Motor neuron (in vitro differentiated cells): ENCODE results near the gene UFC1. TPM values are rescaled to one million over a fixed set of nuclear protein-coding genes. Genes with fewer than 3 reads are reported as not detected.
A peak's percentile ranks its signal among the peaks of the same experiment; 100 is the strongest.

Source experiments
- ATAC-seq, 8 experiments: fragments of 200-7000 bp; cut with Tn5 transposase; replicated peaks in 6 of 8; 2 replicates each; pipeline ENCODE4 v1.8.0; 2021; ENCODE audit warnings: mild to moderate bottlenecking in 8 of 8, moderate library complexity in 8 of 8
- H3K27ac ChIP-seq, 2 donors: fragments of 250-450 bp; sonication (Bioruptor Pico); 2 replicates each; pipeline ENCODE4 v1.9.0; 2021; ENCODE audit warnings: antibody characterized with exemption in 2 of 2, mild to moderate bottlenecking in 2 of 2, moderate library complexity in 1 of 2
- H3K4me1 ChIP-seq, 2 donors: fragments of 250-450 bp; sonication (Bioruptor Pico); replicated peaks in 1 of 2; 2 replicates each; pipeline ENCODE4 v1.6.1; 2021; ENCODE audit warnings: antibody characterized with exemption in 2 of 2, mild to moderate bottlenecking in 2 of 2, moderate library complexity in 1 of 2
- H3K4me3 ChIP-seq, 5 donors: fragments of 250-450 bp; sonication (Bioruptor Pico); 2 replicates each; pipeline ENCODE4 v1.9.0; 2021; ENCODE audit warnings: antibody characterized with exemption in 5 of 5, mild to moderate bottlenecking in 5 of 5, moderate library complexity in 4 of 5
- whole genome bisulfite sequencing, 10 experiments: fragments of 450-650 bp; shearing (Covaris generic); methylation state at CpG; one replicate each; pipeline ENCODE4 v1.0.0; 2022; 5-methylcytosine and 5-hydroxymethylcytosine counted together
- in situ Hi-C, 9 experiments: fragments of 400-800 bp; cut with MboI; loops; one replicate each; pipeline ENCODE4 v1.15.0; 2021; ENCODE audit warnings: low sequenced_read_pairs in 9 of 9, low pct_unique_long_range_greater_than_20kb in 2 of 9; ENCODE audit not compliant: unreplicated experiment in 9 of 9
- total RNA-seq, 8 experiments: library from RNA; unstranded; fragments of 300-600 nt; gene quantifications; 2 replicates each; pipeline versions ENCODE4 v1.2.3 to v1.2.4, GENCODE V29; 2022

The UFC1 gene
- total RNA-seq, 8 experiments from 2014 or later = 49.7 to 124 (median 91.4) TPM

GRCh38 chr1:161190962-161191521, 37.3 kb downstream of the UFC1 start:
- ATAC-seq = peak in 3 of 8 experiments; percentile 1 to 20 (median 3)
- in situ Hi-C loops = no loop called here
- 48 to 100% (median 85%) methylated on average over 1 to 7 of the region's 22 CpGs; no CpG with 5 or more reads in 4 of the 10 experiments for WGBS, 10 experiments
- peaks cover 3 to 4% of the 10 kb centered on the region in 2 donors for H3K4me1 ChIP-seq
- H3K4me3 ChIP-seq = no peak overlapping the region
- no peak overlapping the region for H3K27ac ChIP-seq

- Histone ChIP-seq H3K4me3 (no peak overlapping the region), H3K4me1 (peaks cover 4% of the 10 kb centered on the region in 2 donors), H3K27ac (no peak overlapping the region)
- 41 to 80% (median 64%) methylated on average over 1 to 6 of the region's 8 CpGs; no CpG with 5 or more reads in 4 of the 10 experiments for WGBS, 10 experiments
- no peak for ATAC-seq
- in situ Hi-C loops = no loop called here
Observed at GRCh38 chr1:161191971-161192370, 38.2 kb downstream of the UFC1 start.

- peak; percentile 0 to 87 (median 84) for ATAC-seq
- WGBS, 10 experiments = 0 to 100% (median 51%) methylated on average over 1 to 10 of the region's 15 CpGs; no CpG with 5 or more reads in 2 of the 10 experiments
- H3K27ac ChIP-seq = no peak overlapping the region
- in situ Hi-C loops = no loop called here
- no peak overlapping the region for H3K4me3 ChIP-seq
- H3K4me1 ChIP-seq = peaks cover 4 to 5% of the 10 kb centered on the region in 2 donors
Observed at GRCh38 chr1:161192476-161193465, 39.0 kb downstream of the UFC1 start.

- WGBS, 10 experiments = 60 to 85% (median 73%) methylated on average over 1 to 7 of the region's 21 CpGs; no CpG with 5 or more reads in 6 of the 10 experiments
- no peak overlapping the region for H3K4me3 ChIP-seq
- ATAC-seq = no peak
- peaks cover 9 to 12% of the 10 kb centered on the region in 2 donors for H3K4me1 ChIP-seq
- no peak overlapping the region for H3K27ac ChIP-seq
- in situ Hi-C loops = no loop called here
Observed at GRCh38 chr1:161193561-161194235, 39.9 kb downstream of the UFC1 start.

GRCh38 chr1:161195171-161195570, 41.4 kb downstream of the UFC1 start:
- whole genome bisulfite sequencing, 10 experiments = 20 to 92% (median 82%) methylated on average over 1 to 4 of the region's 4 CpGs; no CpG with 5 or more reads in 3 of the 10 experiments
- in situ Hi-C loops = no loop called here
- Histone ChIP-seq H3K4me3 (no peak overlapping the region), H3K4me1 (peaks cover 9 to 16% of the 10 kb centered on the region in 2 donors), H3K27ac (no peak overlapping the region)
- ATAC-seq = no peak

GRCh38 chr1:161196111-161196510, 42.3 kb downstream of the UFC1 start:
- WGBS, 10 experiments = 88 to 93% (median 90%) methylated on average over 2 to 6 of the region's 7 CpGs; no CpG with 5 or more reads in 7 of the 10 experiments
- no peak overlapping the region for H3K4me3 ChIP-seq
- in situ Hi-C loops = no loop called here
- no peak overlapping the region for H3K27ac ChIP-seq
- H3K4me1 ChIP-seq = peaks cover 17 to 24% of the 10 kb centered on the region in 2 donors
- ATAC-seq = no peak

- WGBS, 10 experiments = 0 to 94% (median 75%) methylated on average over 1 to 13 of the region's 27 CpGs; no CpG with 5 or more reads in 3 of the 10 experiments
- in situ Hi-C loops = no loop called here
- peak in 3 of 8 experiments; percentile 0 to 1 (median 1) for ATAC-seq
- Histone ChIP-seq H3K4me1 (peaks cover 24 to 31% of the 10 kb centered on the region in 2 donors), H3K4me3 (no peak overlapping the region), H3K27ac (no peak overlapping the region)
Observed at GRCh38 chr1:161196521-161197451, 43.0 kb downstream of the UFC1 start.

- 13 to 91% (median 79%) methylated on average over 2 to 6 of the region's 11 CpGs; no CpG with 5 or more reads in 4 of the 10 experiments for WGBS, 10 experiments
- Histone ChIP-seq H3K27ac (no peak overlapping the region), H3K4me1 (peaks cover 23 to 31% of the 10 kb centered on the region in 2 donors), H3K4me3 (no peak overlapping the region)
- ATAC-seq = no peak
- in situ Hi-C loops = no loop called here
Observed at GRCh38 chr1:161197560-161198193, 43.9 kb downstream of the UFC1 start.

- in situ Hi-C loops = no loop called here
- WGBS, 10 experiments = 0 to 80% (median 36%) methylated on average over 1 to 14 of the region's 20 CpGs; no CpG with 5 or more reads in 4 of the 10 experiments
- ATAC-seq = peak in 5 of 8 experiments; percentile 2 to 19 (median 4)
- no peak overlapping the region for H3K27ac ChIP-seq
- H3K4me1 ChIP-seq = peaks cover 26 to 35% of the 10 kb centered on the region in 2 donors
- no peak overlapping the region for H3K4me3 ChIP-seq
Observed at GRCh38 chr1:161198194-161198896, 44.6 kb downstream of the UFC1 start.

- Histone ChIP-seq H3K27ac (no peak within 1 kb of the TSS), H3K4me1 (peaks cover 26 to 35% of the 10 kb centered on the region in 2 donors), H3K4me3 (no peak within 1 kb of the TSS)
- 2 to 83% (median 70%) methylated on average over 4 to 11 of the region's 11 CpGs; no CpG with 5 or more reads in 1 of the 10 experiments for WGBS, 10 experiments
- in situ Hi-C loops = no loop called here
- ATAC-seq = peak in 3 of 8 experiments; percentile 31 to 60 (median 31)
Observed at GRCh38 chr1:161198897-161199431, 45.2 kb downstream of the UFC1 start, which contains the start of gene ADAMTS4. Gene ADAMTS4 (minus strand): TSS chr1:161199054. CDS start chr1:161198627, 427 bp downstream.
